Endometrial microvascular endothelial cells (primary cell): ENCODE results near the gene PDZD2. TPM values are rescaled to one million over a fixed set of nuclear protein-coding genes. Genes with fewer than 3 reads are reported as not detected.
"Not testable (repeated sequence)": the region's sequence is repeated elsewhere in the genome, so short reads cannot be mapped to it uniquely, and the experiment has no call there.

Source experiments
- in situ Hi-C: cut with HindIII; loops from 2 replicates; pipeline ENCODE4 v1.10.0; 2017; ENCODE audit warnings: low sequenced_read_pairs, low pct_unique_long_range_greater_than_20kb; ENCODE audit errors: inconsistent ontology term
- total RNA-seq: library from RNA; depleted of rRNA; stranded (reverse); fragments of >200 nt; gene quantifications from one replicate; pipeline ENCODE4 v1.2.3, GENCODE V29; 2015; ENCODE audit errors: inconsistent ontology term

The PDZD2 gene
- total RNA-seq: 5.4 TPM

GRCh38 chr5:31638748-31639418 lies at the start of gene PDZD2:
TSS of gene PDZD2 (plus strand) at chr5:31639131.
- in situ Hi-C loops: no loop called here

GRCh38 chr5:31593665-31594064 lies 45.3 kb upstream of the PDZD2 start:
- in situ Hi-C loops: no loop called here

- in situ Hi-C loops: no loop called here
These were observed 42.6 kb upstream of the PDZD2 start for GRCh38 chr5:31596354-31596753.

- in situ Hi-C loops: no loop called here
These were observed 40.0 kb upstream of the PDZD2 start for GRCh38 chr5:31598640-31599611.

- in situ Hi-C loops: not testable (repeated sequence)
These were observed 36.6 kb upstream of the PDZD2 start for GRCh38 chr5:31602305-31602704.

GRCh38 chr5:31604240-31604639 lies 34.7 kb upstream of the PDZD2 start:
- in situ Hi-C loops: no loop called here

- in situ Hi-C loops: no loop called here
These were observed 34.3 kb upstream of the PDZD2 start for GRCh38 chr5:31604644-31605043.

GRCh38 chr5:31605920-31606319 lies 33.0 kb upstream of the PDZD2 start:
- in situ Hi-C loops: no loop called here

GRCh38 chr5:31607546-31607945 lies 31.4 kb upstream of the PDZD2 start:
- in situ Hi-C loops: no loop called here

- in situ Hi-C loops: no loop called here
These were observed 27.9 kb upstream of the PDZD2 start for GRCh38 chr5:31611002-31611401.

GRCh38 chr5:31613651-31614050 lies 25.3 kb upstream of the PDZD2 start:
- in situ Hi-C loops: no loop called here

GRCh38 chr5:31614151-31615020 lies 24.5 kb upstream of the PDZD2 start:
- in situ Hi-C loops: no loop called here

- in situ Hi-C loops: no loop called here
These were observed 21.1 kb upstream of the PDZD2 start for GRCh38 chr5:31617867-31618266.

GRCh38 chr5:31620026-31620425 lies 18.9 kb upstream of the PDZD2 start:
- in situ Hi-C loops: no loop called here

- in situ Hi-C loops: no loop called here
These were observed 15.7 kb upstream of the PDZD2 start for GRCh38 chr5:31623249-31623648.

- in situ Hi-C loops: no loop called here
These were observed 13.5 kb upstream of the PDZD2 start for GRCh38 chr5:31625394-31625793.

- in situ Hi-C loops: no loop called here
These were observed 12.8 kb upstream of the PDZD2 start for GRCh38 chr5:31626156-31626555.

- in situ Hi-C loops: no loop called here
These were observed 12.2 kb upstream of the PDZD2 start for GRCh38 chr5:31626604-31627234.

- in situ Hi-C loops: no loop called here
These were observed 8.0 kb upstream of the PDZD2 start for GRCh38 chr5:31630931-31631330.
